A549 (cell line): Measurements from ENCODE around the gene CTNNA3. TPM values are rescaled to one million over a fixed set of nuclear protein-coding genes. Genes with fewer than 3 reads are reported as not detected.

Source experiments
- ATAC-seq, 2 experiments: fragments of 200-7000 bp in 1 of 2; fragments of >200 bp in 1 of 2; cut with Nextera tagmentation in 1 of 2; cut with Tn5 transposase in 1 of 2; 3 replicates each; pipeline versions ENCODE4 v1.8.0 to v1.9.1; 2018 to 2020; ENCODE audit warnings: mild to moderate bottlenecking in 1 of 2, moderate library complexity in 1 of 2
- CTCF ChIA-PET: fragments of 300-600 bp; sonication (Branson Sonifier 250); formaldehyde crosslinking; extraction: SDS; loops from one replicate; lab custom pipeline; 2021; ENCODE audit warnings: antibody characterized with exemption, inconsistent platforms; lab: Yijun Ruan, JAX
- POLR2A ChIA-PET: fragments of 350-600 bp; formaldehyde crosslinking; extraction: SDS; loops from one replicate; lab custom pipeline; 2021; ENCODE audit warnings: antibody characterized with exemption, inconsistent platforms; lab: Yijun Ruan, JAX
- DNase-seq, 2 experiments: peaks; one replicate each; pipeline versions ENCODE4 v3.0.0 to v3.0.0-alpha.2; 2011 to 2016; ENCODE audit warnings: low read depth in 1 of 2, low spot score in 1 of 2
- FAIRE-seq: peaks from 2 replicates; lab custom pipeline; 2011; peaks lifted over from hg19 to GRCh38; lab: Jason Lieb, UNC
- H3K27ac ChIP-seq, 2 experiments: fragments of >200 bp; sonication (Bioruptor Twin); formaldehyde crosslinking; 3 replicates each; pipeline ENCODE4 v1.5.1; 2016 to 2017
- H3K4me1 ChIP-seq: fragments of >200 bp; sonication (Bioruptor Twin); formaldehyde crosslinking; 3 replicates; pipeline ENCODE4 v1.6.1; 2016
- H3K4me2 ChIP-seq: fragments of >200 bp; sonication (Bioruptor Twin); formaldehyde crosslinking; 3 replicates; pipeline ENCODE4 v1.6.1; 2016
- H3K4me3 ChIP-seq: fragments of >200 bp; sonication (Bioruptor Twin); formaldehyde crosslinking; 3 replicates; pipeline ENCODE4 v1.5.1; 2016
- H3K9me3 ChIP-seq: fragments of >200 bp; sonication (Bioruptor Twin); formaldehyde crosslinking; 3 replicates; pipeline ENCODE4 v1.6.1; 2016
- ATOH8 ChIP-seq: fragments of 250-450 bp; sonication (Bioruptor Pico); IDR thresholded peaks from 2 replicates; pipeline ENCODE4 v1.5.0; 2020; ENCODE audit warnings: low read depth, mild to moderate bottlenecking, moderate library complexity
- BHLHE40 ChIP-seq: IDR thresholded peaks from 2 replicates; pipeline ENCODE4 v1.6.1; 2012; ENCODE audit warnings: low read depth, low read length, inconsistent platforms
- CHD2 ChIP-seq: fragments of 150-350 bp; IDR thresholded peaks from 2 replicates; pipeline ENCODE4 v1.6.1; 2014; ENCODE audit warnings: low read length; ENCODE audit not compliant: partially characterized antibody
- CHD4 ChIP-seq: fragments of 200-600 bp; sonication (generic); IDR thresholded peaks from 2 replicates; pipeline ENCODE4 v1.6.1; 2016; ENCODE audit warnings: antibody characterized with exemption, mild to moderate bottlenecking, borderline replicate concordance
- FOSL2 ChIP-seq, 2 experiments: fragments of 450-650 bp in 1 of 2; fragments of >200 bp in 1 of 2; sonication (Bioruptor Twin) in 1 of 2; formaldehyde crosslinking; IDR thresholded peaks; 2 replicates each; pipeline versions ENCODE4 v1.5.0 to v1.6.1; 2016 to 2020; ENCODE audit warnings: mild to moderate bottlenecking in 1 of 2, moderate library complexity in 1 of 2
- GATA3 ChIP-seq: IDR thresholded peaks from 2 replicates; pipeline ENCODE4 v1.6.1; 2012; ENCODE audit warnings: borderline replicate concordance
- HDAC2 ChIP-seq: fragments of 200-600 bp; sonication (generic); IDR thresholded peaks from 2 replicates; pipeline ENCODE4 v1.6.1; 2016
- HEYL ChIP-seq: fragments of 250-450 bp; sonication (Bioruptor Pico); IDR thresholded peaks from 2 replicates; pipeline ENCODE4 v1.8.0; 2021; ENCODE audit warnings: mild to moderate bottlenecking, moderate library complexity
- JUNB ChIP-seq: fragments of >200 bp; sonication (Bioruptor Twin); formaldehyde crosslinking; IDR thresholded peaks from 2 replicates; pipeline ENCODE4 v1.6.1; 2016
- KDM1A ChIP-seq: fragments of 200-600 bp; sonication (generic); IDR thresholded peaks from 2 replicates; pipeline ENCODE4 v1.6.1; 2016; ENCODE audit warnings: low read depth, mild to moderate bottlenecking
- MAFK ChIP-seq: fragments of 450-650 bp; IDR thresholded peaks from 2 replicates; pipeline ENCODE4 v1.6.1; 2014; ENCODE audit not compliant: partially characterized antibody
- NR3C1 ChIP-seq: fragments of >200 bp; sonication (Bioruptor Twin); formaldehyde crosslinking; IDR thresholded peaks from 3 replicates; pipeline ENCODE4 v1.6.1; 2017
- RARB ChIP-seq: fragments of 250-450 bp; sonication (Bioruptor Pico); IDR thresholded peaks from 2 replicates; pipeline ENCODE4 v1.8.0; 2021; ENCODE audit warnings: mild to moderate bottlenecking, moderate library complexity
- REST ChIP-seq: fragments of 200-600 bp; sonication (generic); IDR thresholded peaks from 2 replicates; pipeline ENCODE4 v1.6.1; 2016; ENCODE audit warnings: antibody characterized with exemption, mild to moderate bottlenecking, moderate library complexity
- SREBF2 ChIP-seq: fragments of 450-650 bp; IDR thresholded peaks from 2 replicates; pipeline ENCODE4 v1.6.1; 2014; ENCODE audit warnings: mild to moderate bottlenecking, moderate library complexity
- TP53 ChIP-seq: fragments of 250-450 bp; sonication (Bioruptor Pico); IDR thresholded peaks from 2 replicates; pipeline ENCODE4 v1.5.0; 2021; ENCODE audit warnings: mild to moderate bottlenecking, moderate library complexity
- ZSCAN20 ChIP-seq: fragments of 250-450 bp; sonication (Bioruptor Pico); IDR thresholded peaks from 2 replicates; pipeline ENCODE4 v1.8.0; 2022; ENCODE audit warnings: mild to moderate bottlenecking, moderate library complexity
- WGBS: methylation state at CpG from one replicate; pipeline ENCODE4 v1.1.6; 2017; ENCODE audit errors: missing lambda C conversion rate; 5-methylcytosine and 5-hydroxymethylcytosine counted together
- polyA plus RNA-seq, 4 experiments: library from polyadenylated mRNA; depleted of rRNA in 3 of 4; stranded (reverse); fragments of >200 nt; fragmentation: RNase III in 1 of 4; extraction: RNeasy Plus Mini Kit Qiagen cat#74134 plus additional on column Dnase treatment in 1 of 4; gene quantifications; 2 replicates in 3 of 4; 3 replicates in 1 of 4; pipeline ENCODE4 v1.2.3, GENCODE V29; 2011 to 2017

The CTNNA3 gene
- polyA plus RNA-seq, 2 of the 4 experiments (the other 2 are of a cell fraction) = not detected

- TF ChIP-seq RARB (CRISPR knock-in tag) (no peak), HDAC2 (no peak)
Measured at GRCh38 chr10:67261300-67261797, 434.6 kb downstream of the CTNNA3 start (continued).

- ChIA-PET CTCF (no interaction called here), POLR2A (no interaction called here)
- ATAC-seq (no peak), FAIRE-seq (no peak), DNase-seq (no peak)
- no peaks in the 10 kb centered on the region for H3K4me1 ChIP-seq
- H3K9me3 ChIP-seq = no peaks in the 10 kb centered on the region
- H3K4me3 ChIP-seq = no peak overlapping the region
- H3K4me2 ChIP-seq = no peak overlapping the region
- WGBS = 59% methylated on average over 4 of the region's 4 CpGs
- no peak overlapping the region for H3K27ac ChIP-seq
- TF ChIP-seq CHD2 = no peak
- TF ChIP-seq GATA3 = no peak
- no peak for TF ChIP-seq FOSL2 (IDR thresholded peaks at IDR 0.05)
- no peak for TF ChIP-seq FOSL2 (CRISPR knock-in tag; IDR thresholded peaks at IDR 0.05)
- no peak for TF ChIP-seq TP53 (CRISPR knock-in tag)
- TF ChIP-seq SREBF2 = no peak
- TF ChIP-seq BHLHE40 = no peak
- TF ChIP-seq CHD4 = no peak
- no peak for TF ChIP-seq NR3C1
- TF ChIP-seq HEYL (CRISPR knock-in tag) = no peak
- TF ChIP-seq REST = no peak
- no peak for TF ChIP-seq JUNB
- TF ChIP-seq ZSCAN20 (CRISPR knock-in tag) = no peak
Measured at GRCh38 chr10:67259319-67259929, 436.6 kb downstream of the CTNNA3 start.

GRCh38 chr10:67257427-67258144, 438.4 kb downstream of the CTNNA3 start:
- no peak for ATAC-seq
- POLR2A ChIA-PET = no interaction called here
- H3K27ac ChIP-seq = no peak overlapping the region
- CTCF ChIA-PET = interaction anchor here (0.7 kb wide), 1 partner anchor 165 kb away, joined by 3 read pairs; no protein-coding TSS in a partner anchor
- no peak overlapping the region for H3K4me3 ChIP-seq
- H3K4me1 ChIP-seq = no peaks in the 10 kb centered on the region
- no peak for DNase-seq
- no peaks in the 10 kb centered on the region for H3K9me3 ChIP-seq
- no peak for FAIRE-seq
- 67% methylated on average over 4 of the region's 4 CpGs for WGBS
- no peak overlapping the region for H3K4me2 ChIP-seq
- no peak for TF ChIP-seq BHLHE40

- 0% methylated on average over 2 of the region's 2 CpGs for WGBS
- DNase-seq = no peak
- CTCF ChIA-PET = interaction anchor here (0.7 kb wide), 1 partner anchor 165 kb away, joined by 3 read pairs; no protein-coding TSS in a partner anchor
- H3K27ac ChIP-seq = no peak overlapping the region
- POLR2A ChIA-PET = no interaction called here
- H3K4me1 ChIP-seq = no peaks in the 10 kb centered on the region
- H3K4me3 ChIP-seq = no peak overlapping the region
- TF ChIP-seq ATOH8 = no peak
- TF ChIP-seq KDM1A = no peak
- no peak for TF ChIP-seq CHD2
- no peak for TF ChIP-seq MAFK
- ATAC-seq = no peak
- no peak for FAIRE-seq
- H3K9me3 ChIP-seq = no peaks in the 10 kb centered on the region
- no peak overlapping the region for H3K4me2 ChIP-seq
Measured at GRCh38 chr10:67257018-67257417, 439.0 kb downstream of the CTNNA3 start.
